Skin of body (tissue), 3 donors: ENCODE data around the gene PPP6R3. TPM values are rescaled to one million over a fixed set of nuclear protein-coding genes. Genes with fewer than 3 reads are reported as not detected.

Experiments used
- DNase-seq: peaks from one replicate; lab custom pipeline; 2025; lab: John Stamatoyannopoulos, UW
- small RNA-seq: library from RNA; depleted of rRNA; stranded (forward); fragments of <200 nt; gene quantifications from one replicate; pipeline ENCODE3, GENCODE V24; 2014; ENCODE audit warnings: low replicate concordance
- total RNA-seq: library from RNA; depleted of rRNA; stranded (reverse); fragments of >200 nt; gene quantifications from one replicate; pipeline ENCODE4 v1.2.3, GENCODE V29; 2014

The PPP6R3 gene
- total RNA-seq, 1 donor from 2014 or later, result 154 TPM

DNA sequence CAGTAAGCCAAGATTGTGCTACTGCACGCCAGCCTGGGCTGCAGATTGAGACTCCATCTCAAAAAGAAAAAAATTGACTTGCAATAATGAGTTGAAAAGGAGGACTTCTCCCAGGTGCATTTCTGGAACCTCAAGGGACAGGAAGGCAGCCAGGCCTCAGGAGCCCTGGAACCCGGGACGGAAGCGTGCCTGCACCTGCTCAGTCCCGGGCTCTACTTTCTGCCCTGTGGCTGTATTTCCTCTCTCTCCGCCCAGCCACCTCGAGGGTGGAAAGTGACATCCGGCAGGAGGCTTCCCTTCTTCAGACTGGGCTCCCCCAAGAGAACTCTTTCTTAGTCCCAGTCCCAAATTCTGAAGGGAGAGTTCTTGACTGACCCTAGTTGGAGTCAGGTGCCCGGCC, 203.6 kb downstream of the PPP6R3 start:
- DNase-seq, result no peak

GRCh38 chr11:68664906-68665305, 204.4 kb downstream of the PPP6R3 start:
- DNase-seq, result no peak

Small RNA genes within 50 kb of the gene (small RNA-seq; reads per million reads assigned to genes)
- not detected for gene NDUFA3P2

Other genes with a start within 250 kb of the PPP6R3 start
- gene KMT5B, start 247.5 kb upstream of the PPP6R3 start, total RNA-seq, result 41.5 TPM
- gene C11orf24, start 188.8 kb upstream of the PPP6R3 start, total RNA-seq, result 18.5 TPM
- 28.0 TPM for gene LRP5, start 148.2 kb upstream of the PPP6R3 start, total RNA-seq
- gene GAL, start 223.8 kb downstream of the PPP6R3 start, total RNA-seq, result 5.3 TPM